ENCODE data around the gene DCUN1D2. TPM values are rescaled to one million over a fixed set of nuclear protein-coding genes. Genes with fewer than 3 reads are reported as not detected.

Gene DCUN1D2
- total RNA-seq, 1 experiment from 2014 or later, result 33.0 TPM

GRCh38 chr13:113495494-113496210 lies 5.1 kb upstream of the DCUN1D2 start:
- no peak overlapping the region for H2AFZ ChIP-seq
- no peak for DNase-seq
- H3K79me2 ChIP-seq (ENCODE audit: low read depth), result peaks cover 54% of the 10 kb centered on the region
- H4K20me1 ChIP-seq (ENCODE audit: insufficient read depth), result peaks cover 3% of the 10 kb centered on the region; the same call in 1 of the 2 replicates
- BruUV-seq (replicated peaks), result no TSS peak
- 0 out of 2 replicates have a peak overlapping the region, but pooled peaks have one; percentile 91 for H3K27ac ChIP-seq
- ChIA-PET CTCF (no interaction called here), POLR2A (ENCODE audit: unreplicated experiment) (interaction anchor here (0.5 kb wide), 1 partner anchor 311 kb away, joined by 3 read pairs; no protein-coding TSS in a partner anchor)
- TF ChIP-seq CTCF (conservative IDR thresholded peaks at IDR 0.05), result no peak
- H3K9me2 ChIP-seq (ENCODE audit: insufficient read depth), result no peaks in the 10 kb centered on the region
- intact Hi-C loops (cut with micrococcal nuclease; ENCODE audit: unreplicated experiment), result no loop called here
- peaks cover 35% of the 10 kb centered on the region for H3F3A ChIP-seq (ENCODE audit: insufficient read depth, low read depth)
- no peaks in the 10 kb centered on the region for H3K27me3 ChIP-seq (ENCODE audit: insufficient read depth, low read depth)
- H3K9me3 ChIP-seq (ENCODE audit: insufficient read depth, low read depth), result no peaks in the 10 kb centered on the region
- peaks cover 49% of the 10 kb centered on the region for H3K36me3 ChIP-seq (ENCODE audit: low read depth)
- H3K4me2 ChIP-seq, result no peak overlapping the region
- H3K4me3 ChIP-seq, result no peak overlapping the region
- peaks cover 38% of the 10 kb centered on the region for H3K4me1 ChIP-seq (replicated peaks; ENCODE audit: insufficient read depth)

- Histone ChIP-seq H3K4me1 (replicated peaks; ENCODE audit: insufficient read depth) (peaks cover 52% of the 10 kb centered on the region), H3K4me3 (peak overlapping the region; percentile 54), H3K27ac (peak overlapping the region; percentile 91), H3K9me2 (ENCODE audit: insufficient read depth) (no peaks in the 10 kb centered on the region), H3K79me2 (ENCODE audit: low read depth) (peaks cover 71% of the 10 kb centered on the region), H3F3A (ENCODE audit: insufficient read depth, low read depth) (peaks cover 35% of the 10 kb centered on the region), H3K4me2 (peak overlapping the region; percentile 74), H4K20me1 (ENCODE audit: insufficient read depth) (peaks cover 16% of the 10 kb centered on the region; the same call in 1 of the 2 replicates), H3K27me3 (ENCODE audit: insufficient read depth, low read depth) (no peaks in the 10 kb centered on the region), H2AFZ (peak overlapping the region; percentile 1; the same call in 1 of the 2 replicates), H3K9me3 (ENCODE audit: insufficient read depth, low read depth) (no peaks in the 10 kb centered on the region), H3K36me3 (ENCODE audit: low read depth) (peaks cover 28% of the 10 kb centered on the region)
- peak; percentile 16 to 98 for DNase-seq
- ChIA-PET POLR2A (ENCODE audit: unreplicated experiment) (interaction anchor here (0.5 to 0.8 kb wide), 6 partner anchors 10 to 444 kb away, joined by 3 to 8 read pairs (median 3); no protein-coding TSS in a partner anchor), CTCF (interaction anchor here (0.8 kb wide), 1 partner anchor 69 kb away, joined by 4 read pairs; no protein-coding TSS in a partner anchor)
- intact Hi-C loops (cut with micrococcal nuclease; ENCODE audit: unreplicated experiment), result loop anchor here (1.0 kb wide), 1 partner anchor 39 kb away; no protein-coding TSS in a partner anchor
- no TSS peak for BruUV-seq (replicated peaks)
- TF ChIP-seq CTCF (conservative IDR thresholded peaks at IDR 0.05) (no peak), EZH2 (IDR thresholded peaks at IDR 0.05; ENCODE audit: low read depth) (no peak)
Observed at GRCh38 chr13:113493315-113493951, 2.9 kb upstream of the DCUN1D2 start.

- H3K4me1 ChIP-seq (replicated peaks; ENCODE audit: insufficient read depth), result peaks cover 55% of the 10 kb centered on the region
- intact Hi-C loops (cut with micrococcal nuclease; ENCODE audit: unreplicated experiment), result loop anchor here (1.0 kb wide), 1 partner anchor 92 kb away; the partner anchor contains the start of gene TFDP1
- TF ChIP-seq CTCF (conservative IDR thresholded peaks at IDR 0.05), result no peak
- no peak for TF ChIP-seq EZH2 (IDR thresholded peaks at IDR 0.05; ENCODE audit: low read depth)
Observed at GRCh38 chr13:113491982-113492381, 1.5 kb upstream of the DCUN1D2 start.

More at GRCh38 chr13:113491982-113492381, 1.5 kb upstream of the DCUN1D2 start:
- H3K4me2 ChIP-seq, result peak overlapping the region; percentile 74
- ChIA-PET POLR2A (ENCODE audit: unreplicated experiment) (no interaction called here), CTCF (no interaction called here)
- no peaks in the 10 kb centered on the region for H3K9me3 ChIP-seq (ENCODE audit: insufficient read depth, low read depth)
- H3K9me2 ChIP-seq (ENCODE audit: insufficient read depth), result no peaks in the 10 kb centered on the region
- H3K79me2 ChIP-seq (ENCODE audit: low read depth), result peaks cover 84% of the 10 kb centered on the region
- H3F3A ChIP-seq (ENCODE audit: insufficient read depth, low read depth), result peaks cover 35% of the 10 kb centered on the region
- H4K20me1 ChIP-seq (ENCODE audit: insufficient read depth), result peaks cover 30% of the 10 kb centered on the region
- no TSS peak for BruUV-seq (replicated peaks)
- H3K27me3 ChIP-seq (ENCODE audit: insufficient read depth, low read depth), result no peaks in the 10 kb centered on the region
- H3K27ac ChIP-seq, result peak overlapping the region; percentile 91; the same call in 1 of the 2 replicates
- peak overlapping the region; percentile 86 for H3K4me3 ChIP-seq
- DNase-seq, result no peak
- H2AFZ ChIP-seq, result peak overlapping the region; percentile 63; the same call in 1 of the 2 replicates
- H3K36me3 ChIP-seq (ENCODE audit: low read depth), result peaks cover 19% of the 10 kb centered on the region
